ENCODE data around the gene NXPH4.

NXPH4 gene

DNA sequence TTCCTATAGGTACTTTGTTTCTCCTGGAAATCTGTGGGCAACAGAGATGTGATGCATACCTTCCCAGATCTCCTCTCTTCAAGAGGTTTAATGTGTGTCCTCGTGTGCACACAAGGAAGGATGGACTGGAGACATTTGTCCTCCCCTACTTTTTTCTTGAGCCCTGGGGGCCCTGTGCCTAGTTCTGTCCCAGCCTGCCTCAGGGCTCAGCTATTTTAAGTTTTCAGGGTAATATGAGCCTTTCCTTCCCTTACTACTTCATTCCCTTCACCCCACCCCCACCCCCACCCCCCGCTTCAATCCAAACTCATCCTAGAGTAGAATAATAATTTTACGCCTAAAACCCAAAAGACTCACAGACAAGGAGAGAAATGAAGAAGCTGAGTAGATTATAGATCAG, 33.9 kb downstream of the NXPH4 start:
- no peak for DNase-seq

- no peak for DNase-seq
Measured at GRCh38 chr12:57250956-57251355, 34.4 kb downstream of the NXPH4 start, which contains the start of gene STAC3. Gene STAC3, minus strand, starts transcription at chr12:57251187. Its CDS starts 1,551 bp downstream, at chr12:57249636.

DNA sequence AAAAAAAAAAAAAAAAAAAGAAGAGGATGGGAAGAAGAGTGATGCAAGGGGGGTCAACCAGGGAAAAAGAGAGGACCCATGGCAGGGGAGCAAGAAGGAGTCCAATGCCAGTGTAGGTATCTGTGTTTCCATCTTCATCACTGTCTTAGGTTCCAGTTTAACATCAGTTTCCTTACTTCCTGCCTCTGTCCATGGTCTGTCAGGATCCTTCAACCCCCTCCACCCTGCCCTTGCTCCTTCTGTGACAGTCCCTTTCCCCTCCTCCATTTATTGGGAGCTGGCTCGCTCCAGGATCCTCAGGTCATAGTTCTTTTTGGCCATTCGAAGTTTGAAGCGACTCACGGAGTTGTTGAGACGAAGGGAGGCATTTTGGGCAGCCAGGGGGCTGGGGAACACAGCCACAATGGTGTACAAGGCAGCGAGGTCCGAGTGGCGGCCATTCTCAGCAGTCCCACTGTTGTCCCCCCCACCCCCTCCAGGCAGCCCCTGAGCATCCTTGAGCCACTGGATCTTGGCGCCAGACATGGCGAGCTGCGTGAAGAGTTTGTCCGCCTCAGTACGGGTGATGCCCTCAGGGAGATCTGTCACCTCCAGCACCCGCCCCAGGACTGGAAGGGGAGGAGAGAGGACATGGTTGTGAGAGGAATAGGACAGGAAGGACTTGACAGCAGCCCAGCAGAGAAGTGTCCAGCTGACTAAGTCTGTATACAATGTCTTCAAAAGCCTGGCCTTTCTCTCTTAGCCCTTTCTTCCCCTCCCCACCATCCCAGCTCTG, 38.1 kb downstream of the NXPH4 start:
- no peak for DNase-seq

- no peak for DNase-seq
Measured at GRCh38 chr12:57255916-57256315, 39.3 kb downstream of the NXPH4 start.

- DNase-seq: no peak
Measured at GRCh38 chr12:57258977-57259970, 42.7 kb downstream of the NXPH4 start.

- DNase-seq: no peak
Measured at GRCh38 chr12:57260366-57260765, 43.8 kb downstream of the NXPH4 start.

DNA sequence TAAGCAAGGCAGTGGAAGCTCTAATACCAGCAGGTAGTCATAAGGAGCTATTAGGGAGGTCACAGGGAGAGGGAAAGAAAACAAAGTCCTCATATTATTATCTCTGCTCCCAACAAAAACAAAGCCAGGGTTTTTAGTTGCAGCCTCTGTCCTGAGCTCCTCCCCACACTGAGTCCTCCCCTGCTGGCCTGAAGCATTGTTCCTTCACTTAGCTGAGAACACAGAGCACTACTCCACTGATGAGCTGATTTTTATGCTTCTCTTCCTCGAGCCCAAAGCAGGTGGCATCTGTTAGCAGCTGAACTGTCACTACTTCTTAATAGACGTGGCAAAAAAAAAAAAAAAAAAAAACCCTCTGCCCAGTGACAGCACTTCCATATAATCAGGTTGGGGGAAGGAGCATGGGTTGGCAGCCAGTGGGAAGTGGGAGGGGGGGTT, 44.9 kb downstream of the NXPH4 start:
- DNase-seq: no peak

GRCh38 chr12:57262126-57262822, 45.7 kb downstream of the NXPH4 start:
- DNase-seq: no peak

GRCh38 chr12:57263096-57263495, 46.5 kb downstream of the NXPH4 start:
- DNase-seq: no peak

GRCh38 chr12:57266681-57267080, 50.1 kb downstream of the NXPH4 start:
- no peak for DNase-seq

DNA sequence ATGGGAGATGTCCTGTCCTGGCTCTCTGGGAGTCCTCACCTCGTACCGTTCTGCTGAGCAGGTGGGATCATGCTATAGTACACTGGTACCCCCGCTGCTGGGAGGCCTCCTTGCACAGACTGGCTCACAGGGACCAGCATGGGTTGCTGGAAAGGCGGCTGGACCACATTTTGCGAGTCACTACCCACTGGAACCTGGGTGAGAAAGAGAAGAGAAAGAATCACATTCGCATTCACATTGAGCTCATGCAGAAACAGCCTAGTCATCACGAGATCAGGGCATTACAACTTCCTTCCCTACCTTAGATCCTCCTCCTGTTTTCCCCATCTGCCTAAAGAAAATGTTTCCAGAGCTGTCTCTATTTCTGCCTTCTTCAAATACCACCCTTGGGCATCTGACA, 51.7 kb downstream of the NXPH4 start:
- no peak for DNase-seq

GRCh38 chr12:57270966-57271470, 54.4 kb downstream of the NXPH4 start:
- no peak for DNase-seq

- DNase-seq: no peak
Measured at GRCh38 chr12:57272337-57273151, 56.0 kb downstream of the NXPH4 start.

- DNase-seq: no peak
Measured at GRCh38 chr12:57273516-57273915, 56.9 kb downstream of the NXPH4 start.

Data from DMS79 (cell line).